ENCODE measurements around the gene SCAPER.

Gene SCAPER

GRCh38 chr15:76588811-76589747, 316.1 kb downstream of the SCAPER start:
- CTCF ChIA-PET, result interaction anchor here (0.6 kb wide), 1 partner anchor 213 kb away, joined by 3 read pairs; no protein-coding TSS in a partner anchor
- POLR2A ChIA-PET, result no interaction called here
- TF ChIP-seq PKNOX1 (IDR thresholded peaks at IDR 0.05), result no peak
- no peak for TF ChIP-seq L3MBTL2 (conservative IDR thresholded peaks at IDR 0.05)
- TF ChIP-seq FOXM1 (IDR thresholded peaks at IDR 0.05; ENCODE audit: borderline replicate concordance), result no peak
- no peak for TF ChIP-seq CTBP1 (IDR thresholded peaks at IDR 0.05; ENCODE audit: borderline replicate concordance)
- no peak for TF ChIP-seq BHLHE40 (IDR thresholded peaks at IDR 0.05; ENCODE audit: borderline replicate concordance)
- no peak for TF ChIP-seq TARDBP (IDR thresholded peaks at IDR 0.05)
- TF ChIP-seq ELF4 (IDR thresholded peaks at IDR 0.05), result no peak
- TF ChIP-seq FOXK2 (IDR thresholded peaks at IDR 0.05), result no peak
- no peak for TF ChIP-seq LEF1 (IDR thresholded peaks at IDR 0.05; ENCODE audit: borderline replicate concordance)
- TF ChIP-seq ZNF384 (IDR thresholded peaks at IDR 0.05), result no peak
- no peak for TF ChIP-seq NFRKB (IDR thresholded peaks at IDR 0.05)
- TF ChIP-seq HDGF (IDR thresholded peaks at IDR 0.05; ENCODE audit: borderline replicate concordance), result no peak
- no peak for TF ChIP-seq FOXA1 (IDR thresholded peaks at IDR 0.05)
- TF ChIP-seq SUZ12 (IDR thresholded peaks at IDR 0.05), result no peak
- TF ChIP-seq ARNT (IDR thresholded peaks at IDR 0.05), result no peak
- TF ChIP-seq SP1 (IDR thresholded peaks at IDR 0.05), result no peak
- DNase-seq (ENCODE audit: extremely low spot score), result no peak

- no peak for DNase-seq (ENCODE audit: extremely low spot score)
- ChIA-PET CTCF (no interaction called here), POLR2A (no interaction called here)
- TF ChIP-seq FOXM1 (IDR thresholded peaks at IDR 0.05; ENCODE audit: borderline replicate concordance), result no peak
- TF ChIP-seq FOXK2 (IDR thresholded peaks at IDR 0.05), result no peak
- TF ChIP-seq PKNOX1 (IDR thresholded peaks at IDR 0.05), result no peak
- no peak for TF ChIP-seq FOXA1 (IDR thresholded peaks at IDR 0.05)
- TF ChIP-seq ZNF384 (IDR thresholded peaks at IDR 0.05), result no peak
- TF ChIP-seq SP1 (IDR thresholded peaks at IDR 0.05), result no peak
- no peak for TF ChIP-seq TARDBP (IDR thresholded peaks at IDR 0.05)
- TF ChIP-seq ELF4 (IDR thresholded peaks at IDR 0.05), result no peak
- TF ChIP-seq CTBP1 (IDR thresholded peaks at IDR 0.05; ENCODE audit: borderline replicate concordance), result no peak
- no peak for TF ChIP-seq HDGF (IDR thresholded peaks at IDR 0.05; ENCODE audit: borderline replicate concordance)
- TF ChIP-seq LEF1 (IDR thresholded peaks at IDR 0.05; ENCODE audit: borderline replicate concordance), result no peak
These were observed 319.6 kb downstream of the SCAPER start for GRCh38 chr15:76585576-76585897.

- POLR2A ChIA-PET, result no interaction called here
- TF ChIP-seq ELF4 (IDR thresholded peaks at IDR 0.05) (no peak), HDGF (IDR thresholded peaks at IDR 0.05; ENCODE audit: borderline replicate concordance) (no peak), PKNOX1 (IDR thresholded peaks at IDR 0.05) (no peak), FOXK2 (IDR thresholded peaks at IDR 0.05) (no peak), TARDBP (IDR thresholded peaks at IDR 0.05) (no peak), LEF1 (IDR thresholded peaks at IDR 0.05; ENCODE audit: borderline replicate concordance) (no peak), L3MBTL2 (conservative IDR thresholded peaks at IDR 0.05) (no peak), ZNF384 (IDR thresholded peaks at IDR 0.05) (no peak), NFRKB (IDR thresholded peaks at IDR 0.05) (no peak), FOXA1 (IDR thresholded peaks at IDR 0.05) (no peak), SUZ12 (IDR thresholded peaks at IDR 0.05) (no peak), BHLHE40 (IDR thresholded peaks at IDR 0.05; ENCODE audit: borderline replicate concordance) (no peak), FOXM1 (IDR thresholded peaks at IDR 0.05; ENCODE audit: borderline replicate concordance) (no peak), ARNT (IDR thresholded peaks at IDR 0.05) (no peak), SP1 (IDR thresholded peaks at IDR 0.05) (no peak)
- no peak for DNase-seq (ENCODE audit: extremely low spot score)
- CTCF ChIA-PET, result no interaction called here
These were observed 320.1 kb downstream of the SCAPER start for GRCh38 chr15:76584868-76585575.

- ChIA-PET CTCF (no interaction called here), POLR2A (no interaction called here)
- TF ChIP-seq SUZ12 (IDR thresholded peaks at IDR 0.05) (no peak), ARNT (IDR thresholded peaks at IDR 0.05) (no peak), LEF1 (IDR thresholded peaks at IDR 0.05; ENCODE audit: borderline replicate concordance) (no peak), FOXK2 (IDR thresholded peaks at IDR 0.05) (no peak), FOXA1 (IDR thresholded peaks at IDR 0.05) (no peak), TARDBP (IDR thresholded peaks at IDR 0.05) (no peak), CTBP1 (IDR thresholded peaks at IDR 0.05; ENCODE audit: borderline replicate concordance) (no peak), HDGF (IDR thresholded peaks at IDR 0.05; ENCODE audit: borderline replicate concordance) (no peak), ELF4 (IDR thresholded peaks at IDR 0.05) (no peak), L3MBTL2 (conservative IDR thresholded peaks at IDR 0.05) (no peak), BHLHE40 (IDR thresholded peaks at IDR 0.05; ENCODE audit: borderline replicate concordance) (no peak), FOXM1 (IDR thresholded peaks at IDR 0.05; ENCODE audit: borderline replicate concordance) (no peak), NFRKB (IDR thresholded peaks at IDR 0.05) (no peak), SP1 (IDR thresholded peaks at IDR 0.05) (no peak), PKNOX1 (IDR thresholded peaks at IDR 0.05) (no peak), ZNF384 (IDR thresholded peaks at IDR 0.05) (no peak)
- no peak for DNase-seq (ENCODE audit: extremely low spot score)
These were observed 322.6 kb downstream of the SCAPER start for GRCh38 chr15:76582550-76582949.

Measured in HEK293T (cell line).